GM10266 (cell line): Measurements from ENCODE around the gene CA12.

Source experiments
- DNase-seq: peaks from one replicate; pipeline ENCODE4 v3.0.0; 2012; ENCODE audit errors: extremely low spot score
- CTCF ChIP-seq: IDR thresholded peaks from 2 replicates; pipeline ENCODE4 v1.5.1; 2012; ENCODE audit warnings: mild to moderate bottlenecking, low read depth; ENCODE audit not compliant: control insufficient read depth, insufficient read depth; ENCODE audit errors: missing control alignments

Gene CA12

GRCh38 chr15:63334821-63335220 is 46.8 kb downstream of the CA12 start:
- DNase-seq, result no peak
- no peak for TF ChIP-seq CTCF

- no peak for TF ChIP-seq CTCF
- no peak for DNase-seq
These were observed 49.1 kb downstream of the CA12 start for GRCh38 chr15:63332367-63333124.

GRCh38 chr15:63331456-63331855 is 50.2 kb downstream of the CA12 start:
- no peak for DNase-seq
- TF ChIP-seq CTCF, result no peak

GRCh38 chr15:63330926-63331325 is 50.7 kb downstream of the CA12 start:
- DNase-seq, result no peak
- no peak for TF ChIP-seq CTCF

- TF ChIP-seq CTCF, result no peak
- DNase-seq, result no peak
These were observed 51.9 kb downstream of the CA12 start for GRCh38 chr15:63329567-63330350.

GRCh38 chr15:63327648-63328421 is 53.8 kb downstream of the CA12 start:
- no peak for DNase-seq
- no peak for TF ChIP-seq CTCF

- no peak for TF ChIP-seq CTCF
- DNase-seq, result no peak
These were observed 56.9 kb downstream of the CA12 start for GRCh38 chr15:63324770-63325169.
